NT2/D1 (cell line): Measurements from ENCODE around the gene WNT10A.
A peak's percentile ranks its signal among the peaks of the same experiment; 100 is the strongest.

ENCODE experiments used
- DNase-seq: peaks from one replicate; pipeline ENCODE4 v3.0.0-alpha.2; 2011; ENCODE audit warnings: low read depth, low spot score
- H3K27me3 ChIP-seq: 2 replicates; pipeline ENCODE4 v1.6.0; 2011; ENCODE audit warnings: mild to moderate bottlenecking; ENCODE audit not compliant: insufficient read length, insufficient read depth
- H3K36me3 ChIP-seq: 2 replicates; pipeline ENCODE4 v1.6.1; 2011; ENCODE audit warnings: mild to moderate bottlenecking, low read length, mixed read lengths; ENCODE audit not compliant: insufficient read depth, insufficient read length
- H3K4me1 ChIP-seq: 2 replicates; pipeline ENCODE4 v1.5.1; 2011; ENCODE audit not compliant: insufficient read depth, insufficient read length
- H3K4me3 ChIP-seq: 2 replicates; pipeline ENCODE4 v1.5.1; 2011; ENCODE audit warnings: low read depth; ENCODE audit not compliant: insufficient read length
- H3K9ac ChIP-seq: 2 replicates; pipeline ENCODE4 v1.6.0; 2011; ENCODE audit warnings: low read depth; ENCODE audit not compliant: insufficient read length
- H3K9me3 ChIP-seq: 2 replicates; pipeline ENCODE4 v1.5.1; 2011; ENCODE audit warnings: mild to moderate bottlenecking, low read length; ENCODE audit not compliant: insufficient read depth
- SUZ12 ChIP-seq: IDR thresholded peaks from 2 replicates; pipeline ENCODE4 v1.6.1; 2011; ENCODE audit not compliant: insufficient read length, insufficient read depth; ENCODE audit errors: extremely low read depth
- YY1 ChIP-seq: IDR thresholded peaks from 2 replicates; pipeline ENCODE4 v1.6.1; 2011; ENCODE audit not compliant: insufficient read length, insufficient read depth
- ZNF274 ChIP-seq: IDR thresholded peaks from 2 replicates; pipeline ENCODE4 v1.6.1; 2011; ENCODE audit warnings: mild to moderate bottlenecking, low read depth, low read length

WNT10A gene

DNA sequence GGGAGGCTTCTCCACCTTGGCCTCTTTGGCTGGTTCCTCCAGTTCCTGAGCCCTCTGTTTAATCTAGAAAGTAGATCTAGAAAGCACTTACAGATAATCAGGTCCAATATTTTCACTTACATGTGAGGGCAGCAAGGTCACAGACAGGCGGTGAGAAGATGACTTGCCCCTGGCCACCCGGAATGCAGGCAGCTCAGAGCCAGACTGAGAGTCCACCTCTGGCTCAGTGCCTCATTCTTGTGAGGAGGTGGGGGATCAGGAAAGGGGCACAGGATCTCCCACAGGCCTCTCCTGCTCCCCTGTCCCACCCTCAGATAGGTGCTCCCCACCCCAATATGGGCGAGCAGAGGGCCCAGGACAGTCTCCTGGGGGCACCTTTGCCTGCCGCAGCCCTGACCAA, 15.3 kb upstream of the WNT10A start:
- H3K9ac ChIP-seq, result no peak overlapping the region
- no peak for DNase-seq
- peaks cover 53% of the 10 kb centered on the region for H3K27me3 ChIP-seq
- H3K4me1 ChIP-seq, result peaks cover 11% of the 10 kb centered on the region
- H3K36me3 ChIP-seq, result no peaks in the 10 kb centered on the region
- H3K9me3 ChIP-seq, result no peaks in the 10 kb centered on the region
- no peak overlapping the region for H3K4me3 ChIP-seq
- no peak for TF ChIP-seq ZNF274
- TF ChIP-seq YY1, result no peak
- TF ChIP-seq SUZ12, result no peak

DNA sequence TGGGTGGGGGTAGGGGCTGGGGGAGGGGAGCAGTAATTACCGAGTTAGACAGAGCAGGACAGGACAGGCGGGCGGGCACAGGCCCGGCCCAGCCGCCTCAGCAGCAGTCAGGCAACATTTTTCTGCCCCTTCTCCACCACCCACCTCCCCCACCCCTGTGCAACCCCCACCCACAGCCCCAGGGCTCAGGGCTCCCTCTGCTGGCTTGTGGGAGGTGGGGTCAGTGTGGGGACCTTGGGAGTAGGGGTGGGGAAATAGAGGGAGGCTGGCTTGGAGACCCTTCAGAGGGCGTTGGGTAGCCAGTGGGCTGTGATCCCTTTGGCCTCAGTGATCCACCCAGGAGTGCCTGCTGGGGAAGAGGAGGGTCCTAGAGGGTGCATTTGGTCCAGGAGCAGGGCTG, 14.7 kb upstream of the WNT10A start:
- no peak for TF ChIP-seq SUZ12
- no peak for TF ChIP-seq YY1
- TF ChIP-seq ZNF274, result no peak
- Histone ChIP-seq H3K4me3 (no peak overlapping the region), H3K9me3 (no peaks in the 10 kb centered on the region), H3K4me1 (peaks cover 9% of the 10 kb centered on the region), H3K27me3 (peaks cover 56% of the 10 kb centered on the region), H3K36me3 (no peaks in the 10 kb centered on the region), H3K9ac (no peak overlapping the region)
- no peak for DNase-seq

DNA sequence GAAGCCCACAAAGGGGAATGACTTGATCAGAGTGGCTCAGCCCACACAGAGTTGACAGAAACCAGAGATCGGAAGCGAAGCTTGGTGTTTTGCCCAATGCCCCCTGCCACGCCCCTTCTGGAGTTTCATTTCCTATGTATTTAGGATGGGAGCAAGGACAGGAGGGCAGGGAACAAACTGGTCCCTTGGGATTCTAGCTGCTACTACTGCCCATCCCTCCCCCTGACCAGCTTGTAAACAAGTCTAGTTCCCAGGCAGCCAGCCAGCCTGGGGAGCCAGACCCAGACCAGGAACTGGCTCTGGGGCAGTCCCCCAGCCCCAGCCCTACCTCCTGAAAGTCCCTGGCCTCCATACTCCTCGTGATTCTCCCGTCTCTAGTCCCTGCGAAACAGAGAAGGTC, 12.8 kb upstream of the WNT10A start:
- no peak for TF ChIP-seq ZNF274
- TF ChIP-seq SUZ12, result no peak
- no peak for TF ChIP-seq YY1
- H3K36me3 ChIP-seq, result no peaks in the 10 kb centered on the region
- no peak overlapping the region for H3K4me3 ChIP-seq
- peaks cover 57% of the 10 kb centered on the region for H3K27me3 ChIP-seq
- H3K4me1 ChIP-seq, result peaks cover 13% of the 10 kb centered on the region
- H3K9me3 ChIP-seq, result no peaks in the 10 kb centered on the region
- DNase-seq, result no peak
- H3K9ac ChIP-seq, result no peak overlapping the region

DNA sequence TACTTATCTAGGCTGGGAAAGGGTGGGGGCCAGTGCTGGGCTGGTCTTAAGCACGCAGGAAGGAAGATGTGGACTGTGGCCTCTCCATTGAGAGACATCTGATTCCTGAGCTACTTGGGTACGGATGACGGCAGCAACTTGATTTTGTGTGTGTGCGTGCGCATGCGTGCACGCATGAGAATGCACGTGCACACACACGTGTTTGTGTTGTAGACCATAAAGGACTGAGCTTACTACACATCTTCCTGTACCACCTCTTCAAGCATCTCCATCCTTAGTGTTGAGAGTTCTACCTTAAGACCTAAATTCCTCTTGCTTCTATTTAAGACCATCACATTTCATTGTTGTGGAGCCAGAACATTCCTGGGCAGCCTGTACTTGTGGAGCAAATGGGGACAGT, 11.6 kb upstream of the WNT10A start:
- H3K27me3 ChIP-seq, result peaks cover 58% of the 10 kb centered on the region
- no peaks in the 10 kb centered on the region for H3K9me3 ChIP-seq
- H3K9ac ChIP-seq, result no peak overlapping the region
- H3K4me1 ChIP-seq, result peaks cover 21% of the 10 kb centered on the region
- no peak overlapping the region for H3K4me3 ChIP-seq
- no peaks in the 10 kb centered on the region for H3K36me3 ChIP-seq
- TF ChIP-seq SUZ12 (no peak), ZNF274 (no peak), YY1 (no peak)
- DNase-seq, result no peak

DNA sequence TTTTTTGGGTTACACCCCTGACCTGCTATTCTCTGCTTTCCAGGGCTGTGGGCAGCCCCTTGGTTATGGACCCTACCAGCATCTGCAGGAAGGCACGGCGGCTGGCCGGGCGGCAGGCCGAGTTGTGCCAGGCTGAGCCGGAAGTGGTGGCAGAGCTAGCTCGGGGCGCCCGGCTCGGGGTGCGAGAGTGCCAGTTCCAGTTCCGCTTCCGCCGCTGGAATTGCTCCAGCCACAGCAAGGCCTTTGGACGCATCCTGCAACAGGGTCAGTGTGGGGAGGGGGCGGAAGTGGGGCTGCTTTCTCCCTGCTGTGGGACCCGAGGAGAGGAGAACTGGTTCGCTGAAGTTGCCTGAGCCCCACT, 9.7 kb upstream of the WNT10A start:
- Histone ChIP-seq H3K36me3 (no peaks in the 10 kb centered on the region), H3K4me1 (peaks cover 17% of the 10 kb centered on the region), H3K9me3 (no peaks in the 10 kb centered on the region), H3K27me3 (peaks cover 76% of the 10 kb centered on the region), H3K4me3 (no peak overlapping the region), H3K9ac (no peak overlapping the region)
- no peak for DNase-seq
- no peak for TF ChIP-seq ZNF274
- TF ChIP-seq YY1, result no peak
- TF ChIP-seq SUZ12, result no peak

DNA sequence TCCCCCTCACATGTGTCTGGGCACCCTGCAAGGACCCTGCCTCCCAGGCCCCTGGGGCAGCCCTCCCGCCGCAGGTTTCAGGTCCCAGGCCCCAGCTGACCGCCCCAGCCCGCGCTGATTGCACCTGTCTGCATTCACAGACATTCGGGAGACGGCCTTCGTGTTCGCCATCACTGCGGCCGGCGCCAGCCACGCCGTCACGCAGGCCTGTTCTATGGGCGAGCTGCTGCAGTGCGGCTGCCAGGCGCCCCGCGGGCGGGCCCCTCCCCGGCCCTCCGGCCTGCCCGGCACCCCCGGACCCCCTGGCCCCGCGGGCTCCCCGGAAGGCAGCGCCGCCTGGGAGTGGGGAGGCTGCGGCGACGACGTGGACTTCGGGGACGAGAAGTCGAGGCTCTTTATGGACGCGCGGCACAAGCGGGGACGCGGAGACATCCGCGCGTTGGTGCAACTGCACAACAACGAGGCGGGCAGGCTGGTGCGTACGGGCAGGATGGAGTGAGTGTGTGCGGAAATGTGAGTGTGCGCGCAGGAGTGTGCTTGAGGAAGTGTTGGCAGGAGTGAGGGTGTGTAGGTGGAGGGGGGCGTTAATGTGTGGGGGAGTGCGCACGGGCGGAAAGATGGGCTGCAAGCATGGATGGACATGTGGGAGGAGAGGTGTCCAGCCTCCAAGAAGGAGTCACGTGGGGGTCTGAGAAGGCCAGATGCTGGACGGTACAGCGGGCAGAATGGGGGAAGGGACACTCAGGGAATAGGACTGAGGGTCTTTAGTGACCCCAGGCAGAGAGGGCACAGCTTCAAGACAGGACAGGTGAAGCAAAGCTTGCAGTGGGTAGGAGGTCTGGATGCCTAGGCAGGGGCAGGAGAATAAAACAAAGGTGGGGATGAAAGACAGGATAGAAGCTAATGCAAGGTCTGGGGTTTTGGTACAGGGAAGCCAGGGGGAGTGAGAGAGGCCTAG, 9.0 kb upstream of the WNT10A start:
- H3K27me3 ChIP-seq, result peaks cover 82% of the 10 kb centered on the region
- H3K4me3 ChIP-seq, result no peak overlapping the region
- no peaks in the 10 kb centered on the region for H3K9me3 ChIP-seq
- no peak overlapping the region for H3K9ac ChIP-seq
- no peak for DNase-seq
- H3K4me1 ChIP-seq, result peaks cover 17% of the 10 kb centered on the region
- no peaks in the 10 kb centered on the region for H3K36me3 ChIP-seq
- no peak for TF ChIP-seq SUZ12
- TF ChIP-seq YY1, result no peak
- no peak for TF ChIP-seq ZNF274

DNA sequence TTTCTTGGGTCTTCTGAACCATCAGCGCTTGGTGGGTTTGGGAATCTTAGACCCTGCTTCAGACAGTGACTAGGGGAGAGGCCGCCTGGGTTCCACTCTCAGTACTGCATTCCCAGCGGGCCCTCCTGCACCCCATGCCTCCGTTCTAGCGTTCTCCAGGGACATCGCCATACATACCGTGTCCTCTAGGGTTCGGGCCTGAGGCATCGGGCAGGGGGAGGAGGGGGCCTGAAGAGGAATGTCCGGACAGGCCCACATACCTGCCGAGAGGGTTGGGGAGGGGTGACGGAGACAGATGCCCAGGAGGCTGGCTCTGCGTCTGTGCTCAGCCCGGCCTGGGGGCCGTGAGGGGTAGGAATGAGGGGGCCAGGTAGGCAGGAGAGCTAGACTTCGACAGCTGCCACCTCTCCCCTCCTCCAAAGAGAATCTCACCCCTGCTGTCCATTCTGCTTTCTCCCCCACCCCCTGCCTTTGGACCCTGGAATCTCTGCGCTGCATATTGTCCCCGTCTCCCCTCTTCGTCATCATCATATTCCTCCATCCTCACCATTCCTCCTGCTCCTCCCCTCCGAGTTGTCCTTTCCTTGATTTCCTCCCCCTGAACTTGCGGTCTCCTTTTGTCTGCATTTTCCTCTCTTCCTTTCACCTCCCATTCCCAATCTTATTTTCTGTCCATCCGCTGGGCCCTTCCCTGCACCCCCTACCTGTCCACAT, 7.8 kb upstream of the WNT10A start:
- DNase-seq, result no peak
- Histone ChIP-seq H3K9me3 (no peaks in the 10 kb centered on the region), H3K36me3 (no peaks in the 10 kb centered on the region), H3K27me3 (peaks cover 89% of the 10 kb centered on the region), H3K4me3 (peak overlapping the region; percentile 33), H3K9ac (peak overlapping the region; percentile 68), H3K4me1 (peaks cover 27% of the 10 kb centered on the region)
- TF ChIP-seq SUZ12, result no peak
- no peak for TF ChIP-seq ZNF274
- TF ChIP-seq YY1, result no peak
